Measurements from ENCODE around the gene MICB.

GRCh38 chr6:31540640-31541039 is 42.7 kb downstream of the MICB start:
- no peak for TF ChIP-seq CTCF (IDR thresholded peaks at IDR 0.05)
- no peak for TF ChIP-seq TCF7L2 (IDR thresholded peaks at IDR 0.05; ENCODE audit: low read depth, low read length)
- TF ChIP-seq REST (IDR thresholded peaks at IDR 0.05; ENCODE audit: insufficient read depth in 1 of 2, low read depth in 2 of 2, low read length in 1 of 2): no peak
- no peak for TF ChIP-seq POLR2AphosphoS5 (IDR thresholded peaks at IDR 0.05; ENCODE audit: low read depth, low read length)
